ENCODE measurements around the gene ZNF148.

- TF ChIP-seq CTCF (IDR thresholded peaks at IDR 0.05) (no peak), ZFX (IDR thresholded peaks at IDR 0.05; ENCODE audit: borderline replicate concordance) (no peak)
Observed at GRCh38 chr3:125322917-125323316, 52.2 kb downstream of the ZNF148 start.

All from 22Rv1 (cell line).